Measurements from ENCODE around the gene SEPTIN12.

Gene SEPTIN12

GRCh38 chr16:4797805-4798252 is 9.7 kb upstream of the SEPTIN12 start:
- no peak for ATAC-seq
- TF ChIP-seq ARNTL (CRISPR knock-in tag; IDR thresholded peaks at IDR 0.05; ENCODE audit: borderline replicate concordance, low read depth) (no peak), ZFP3 (CRISPR knock-in tag; IDR thresholded peaks at IDR 0.05) (no peak), ZFP30 (CRISPR knock-in tag; IDR thresholded peaks at IDR 0.05) (no peak), ZNF565 (CRISPR knock-in tag; conservative IDR thresholded peaks at IDR 0.05; ENCODE audit: low read depth) (no peak), POU6F1 (CRISPR knock-in tag; IDR thresholded peaks at IDR 0.05; ENCODE audit: borderline replicate concordance, low read depth) (no peak), BACH2 (CRISPR knock-in tag; IDR thresholded peaks at IDR 0.05; ENCODE audit: borderline replicate concordance) (no peak), ZNF70 (CRISPR knock-in tag; IDR thresholded peaks at IDR 0.05) (no peak), OSR1 (CRISPR knock-in tag; IDR thresholded peaks at IDR 0.05) (no peak), TOX (CRISPR knock-in tag; IDR thresholded peaks at IDR 0.05; ENCODE audit: borderline replicate concordance) (no peak)

GRCh38 chr16:4796982-4797804 is 9.0 kb upstream of the SEPTIN12 start:
- TF ChIP-seq ARNTL (CRISPR knock-in tag; IDR thresholded peaks at IDR 0.05; ENCODE audit: borderline replicate concordance, low read depth) = no peak
- ATAC-seq = no peak

GRCh38 chr16:4795828-4796572 is 7.9 kb upstream of the SEPTIN12 start:
- no peak for ATAC-seq

More at GRCh38 chr16:4795828-4796572, 7.9 kb upstream of the SEPTIN12 start:
- TF ChIP-seq BACH2 (CRISPR knock-in tag; IDR thresholded peaks at IDR 0.05; ENCODE audit: borderline replicate concordance) = no peak
- no peak for TF ChIP-seq POU6F1 (CRISPR knock-in tag; IDR thresholded peaks at IDR 0.05; ENCODE audit: borderline replicate concordance, low read depth)
- TF ChIP-seq CREB5 (CRISPR knock-in tag; IDR thresholded peaks at IDR 0.05; ENCODE audit: low read depth) = no peak
- TF ChIP-seq ZNF8 (CRISPR knock-in tag; IDR thresholded peaks at IDR 0.05) = no peak
- no peak for TF ChIP-seq CSRNP3 (CRISPR knock-in tag; IDR thresholded peaks at IDR 0.05)
- no peak for TF ChIP-seq ZFP30 (CRISPR knock-in tag; IDR thresholded peaks at IDR 0.05)
- no peak for TF ChIP-seq ZFP3 (CRISPR knock-in tag; IDR thresholded peaks at IDR 0.05)
- no peak for TF ChIP-seq ESRRG (CRISPR knock-in tag; IDR thresholded peaks at IDR 0.05)
- TF ChIP-seq RARB (CRISPR knock-in tag; IDR thresholded peaks at IDR 0.05) = no peak
- TF ChIP-seq OSR1 (CRISPR knock-in tag; IDR thresholded peaks at IDR 0.05) = no peak
- TF ChIP-seq ISL1 (CRISPR knock-in tag; IDR thresholded peaks at IDR 0.05) = no peak
- no peak for TF ChIP-seq SNAI2 (CRISPR knock-in tag; IDR thresholded peaks at IDR 0.05)
- TF ChIP-seq PPARA (CRISPR knock-in tag; IDR thresholded peaks at IDR 0.05; ENCODE audit: borderline replicate concordance) = no peak
- no peak for TF ChIP-seq ARNTL (CRISPR knock-in tag; IDR thresholded peaks at IDR 0.05; ENCODE audit: borderline replicate concordance, low read depth)
- TF ChIP-seq PATZ1 (CRISPR knock-in tag; IDR thresholded peaks at IDR 0.05; ENCODE audit: borderline replicate concordance) = no peak
- TF ChIP-seq ZNF70 (CRISPR knock-in tag; IDR thresholded peaks at IDR 0.05) = no peak
- no peak for TF ChIP-seq TSHZ2 (CRISPR knock-in tag; IDR thresholded peaks at IDR 0.05)
- TF ChIP-seq ZNF565 (CRISPR knock-in tag; conservative IDR thresholded peaks at IDR 0.05; ENCODE audit: low read depth) = no peak
- no peak for TF ChIP-seq CSDC2 (CRISPR knock-in tag; IDR thresholded peaks at IDR 0.05)
